HG02840 (cell line): Measurements from ENCODE around the gene HECTD1.
"Not testable (repeated sequence)": the region's sequence is repeated elsewhere in the genome, so short reads cannot be mapped to it uniquely, and the experiment has no call there.

Experiments
- ATAC-seq: cut with Tn5 transposase; IDR thresholded peaks from one replicate; pipeline ENCODE4 v1.9.1; 2021; ENCODE audit warnings: mild to moderate bottlenecking, moderate library complexity, moderate number of reproducible peaks; ENCODE audit not compliant: unreplicated experiment, low FRiP score

HECTD1 gene

GRCh38 chr14:31229009-31229408 lies 21.4 kb upstream of the HECTD1 start:
- peak; percentile 83 for ATAC-seq

- no peak for ATAC-seq
Observed at GRCh38 chr14:31228533-31228932, 20.9 kb upstream of the HECTD1 start.

- no peak for ATAC-seq
Observed at GRCh38 chr14:31224808-31225207, 17.2 kb upstream of the HECTD1 start.

- no peak for ATAC-seq
Observed at GRCh38 chr14:31223331-31223730, 15.7 kb upstream of the HECTD1 start.

- no peak for ATAC-seq
Observed at GRCh38 chr14:31222834-31223233, 15.2 kb upstream of the HECTD1 start.

GRCh38 chr14:31221266-31221665 lies 13.7 kb upstream of the HECTD1 start:
- ATAC-seq = no peak

- ATAC-seq = no peak
Observed at GRCh38 chr14:31219169-31219568, 11.6 kb upstream of the HECTD1 start.

GRCh38 chr14:31216359-31216758 lies 8.8 kb upstream of the HECTD1 start:
- ATAC-seq = no peak

- ATAC-seq = no peak
Observed at GRCh38 chr14:31212893-31213292, 5.3 kb upstream of the HECTD1 start.

GRCh38 chr14:31209605-31210004 lies 2.0 kb upstream of the HECTD1 start:
- ATAC-seq = no peak

- ATAC-seq = no peak
Observed at GRCh38 chr14:31208546-31209424, 1.2 kb upstream of the HECTD1 start.

- ATAC-seq = peak; percentile 39
Observed at GRCh38 chr14:31207287-31207754, 272 bp downstream of the HECTD1 start.

GRCh38 chr14:31206536-31207286 lies 882 bp downstream of the HECTD1 start:
- ATAC-seq = peak; percentile 10

- no peak for ATAC-seq
Observed at GRCh38 chr14:31205681-31206535, 1.7 kb downstream of the HECTD1 start.

- no peak for ATAC-seq
Observed at GRCh38 chr14:31204593-31205534, 2.7 kb downstream of the HECTD1 start.

GRCh38 chr14:31203899-31204592 lies 3.5 kb downstream of the HECTD1 start:
- ATAC-seq = not testable (repeated sequence)

- no peak for ATAC-seq
Observed at GRCh38 chr14:31203414-31203742, 4.2 kb downstream of the HECTD1 start.

GRCh38 chr14:31201111-31201510 lies 6.5 kb downstream of the HECTD1 start:
- ATAC-seq = no peak

GRCh38 chr14:31200702-31200990 lies 6.9 kb downstream of the HECTD1 start:
- ATAC-seq = no peak
